ENCODE measurements around the gene TNNI3K. TPM values are rescaled to one million over a fixed set of nuclear protein-coding genes. Genes with fewer than 3 reads are reported as not detected.

TNNI3K gene
- total and polyA plus RNA-seq, 2 of the 8 experiments (the other 6 are each of a cell fraction or from before 2014, with no cell fraction given), result 0.41 to 0.48 TPM

- 0 out of 2 replicates have a peak, but pooled peaks cover 2% of the 10 kb centered on the region for H3K23me2 ChIP-seq (ENCODE audit: low read depth, low read length)
- no peak overlapping the region for H2BK5ac ChIP-seq (ENCODE audit: low read depth, low read length)
- no peak for DNase-seq (ENCODE audit: low read depth in 1 of 2, low spot score in 2 of 2)
- H3K4ac ChIP-seq (replicated peaks; ENCODE audit: insufficient read length, low read depth, low read length), result no peak overlapping the region
- H3K23ac ChIP-seq (ENCODE audit: insufficient read length), result no peak overlapping the region
- H3K27ac ChIP-seq (ENCODE audit: low read depth, low read length), result no peak overlapping the region
- no peak overlapping the region for H2BK120ac ChIP-seq (replicated peaks; ENCODE audit: low read depth, low read length)
- H4K20me1 ChIP-seq (replicated peaks in 1 of 2; ENCODE audit: control insufficient read depth in 1 of 2, insufficient read depth in 2 of 2, low read length in 2 of 2), result no peaks in the 10 kb centered on the region
- no peak overlapping the region for H2AFZ ChIP-seq (ENCODE audit: low read length)
- H4K8ac ChIP-seq (ENCODE audit: extremely low read depth, insufficient read depth, low read length), result no peak overlapping the region
- no peak overlapping the region for H3K18ac ChIP-seq (ENCODE audit: extremely low read depth, low read length)
- H3K14ac ChIP-seq (ENCODE audit: insufficient read length), result no peak overlapping the region
- no peak overlapping the region for H3K4me3 ChIP-seq (ENCODE audit: extremely low read depth in 1 of 4, insufficient read depth in 2 of 4, low read depth in 3 of 4, low read length in 4 of 4)
- H3K4me2 ChIP-seq (ENCODE audit: insufficient read depth in 1 of 2, low read depth in 2 of 2, low read length in 2 of 2), result no peak overlapping the region
- no peak overlapping the region for H2BK20ac ChIP-seq (ENCODE audit: low read length)
- H2AK5ac ChIP-seq (ENCODE audit: low read depth, low read length), result no peak overlapping the region
- H2BK15ac ChIP-seq (ENCODE audit: low read length), result no peak overlapping the region
- no peaks in the 10 kb centered on the region for H3K79me2 ChIP-seq (ENCODE audit: control insufficient read depth in 1 of 2, insufficient read depth in 2 of 2, low read length in 2 of 2)
- H4K91ac ChIP-seq (replicated peaks; ENCODE audit: insufficient read length, low read length), result no peak overlapping the region
- no peak overlapping the region for H3K9ac ChIP-seq (replicated peaks in 1 of 4; ENCODE audit: extremely low read depth in 1 of 4, low read depth in 3 of 4, low read length in 3 of 4)
- no peaks in the 10 kb centered on the region for H3K36me3 ChIP-seq (ENCODE audit: control insufficient read depth in 2 of 4, insufficient read depth in 4 of 4, low read length in 3 of 4)
- no peaks in the 10 kb centered on the region for H3K4me1 ChIP-seq (replicated peaks in 1 of 4; ENCODE audit: control insufficient read depth in 3 of 4, insufficient read depth in 4 of 4, low read length in 3 of 4)
- H3K79me1 ChIP-seq (ENCODE audit: low read depth, low read length), result no peaks in the 10 kb centered on the region
- FAIRE-seq, result no peak
- POLR2A ChIA-PET (ENCODE audit: partially characterized antibody), result no interaction called here
- no peaks in the 10 kb centered on the region for H3K27me3 ChIP-seq (replicated peaks in 1 of 4; ENCODE audit: control insufficient read depth in 3 of 4, extremely low read depth in 1 of 4, insufficient read depth in 3 of 4, low read length in 3 of 4)
- CTCF ChIA-PET (ENCODE audit: partially characterized antibody), result no interaction called here
- no peaks in the 10 kb centered on the region for H3K9me3 ChIP-seq (ENCODE audit: insufficient read depth in 2 of 2, low read depth in 1 of 2, low read length in 1 of 2)
- H3K56ac ChIP-seq (replicated peaks; ENCODE audit: insufficient read length, low read depth, low read length), result no peak overlapping the region
- no peak overlapping the region for H2BK12ac ChIP-seq (ENCODE audit: low read depth, low read length)
- no peak overlapping the region for H4K5ac ChIP-seq (ENCODE audit: insufficient read length, low read depth, low read length)
- 89% methylated on average over 4 of the region's 4 CpGs; no CpG with 5 or more reads in 1 of the 2 experiments for WGBS, 2 experiments (ENCODE audit: extremely low coverage in 1 of 2, insufficient coverage in 1 of 2, insufficient read length in 1 of 2, insufficient replicate concordance in 2 of 2, low coverage in 1 of 2, low lambda C conversion rate in 2 of 2, missing lambda C conversion rate in 1 of 2)
- TF ChIP-seq CTCF (IDR thresholded peaks at IDR 0.05; ENCODE audit: control extremely low read depth in 1 of 3, insufficient read depth in 1 of 3, low read depth in 1 of 3, low read length in 3 of 3) (no peak), CHD1 (IDR thresholded peaks at IDR 0.05; ENCODE audit: low read depth, low read length) (no peak), GABPA (IDR thresholded peaks at IDR 0.05; ENCODE audit: borderline replicate concordance, insufficient read depth, low read length) (no peak), TEAD4 (IDR thresholded peaks at IDR 0.05; ENCODE audit: low read depth, low read length) (no peak), KDM4A (IDR thresholded peaks at IDR 0.05; ENCODE audit: low read depth, low read length, severe bottlenecking) (no peak), SP1 (IDR thresholded peaks at IDR 0.05; ENCODE audit: low read depth, low read length) (no peak), SIN3A (conservative IDR thresholded peaks at IDR 0.05 in 1 of 2, IDR thresholded peaks at IDR 0.05 in 1 of 2; ENCODE audit: low read depth in 1 of 2, low read length in 2 of 2) (no peak), E2F6 (IDR thresholded peaks at IDR 0.05) (no peak), TBP (IDR thresholded peaks at IDR 0.05; ENCODE audit: low read depth, low read length) (no peak), SAP30 (IDR thresholded peaks at IDR 0.05; ENCODE audit: insufficient read depth, insufficient replicate concordance, low read length) (no peak), RAD21 (IDR thresholded peaks at IDR 0.05 in 1 of 2, conservative IDR thresholded peaks at IDR 0.05 in 1 of 2; ENCODE audit: low read depth in 2 of 2, low read length in 2 of 2) (no peak)
Observed at GRCh38 chr1:74357756-74358155, 122.6 kb downstream of the TNNI3K start.

All from H1 (cell line).